NT2/D1 (cell line): ENCODE measurements around the gene MRPL21.

Experiments used
- SUZ12 ChIP-seq: IDR thresholded peaks from 2 replicates; pipeline ENCODE4 v1.6.1; 2011; ENCODE audit not compliant: insufficient read length, insufficient read depth; ENCODE audit errors: extremely low read depth
- YY1 ChIP-seq: IDR thresholded peaks from 2 replicates; pipeline ENCODE4 v1.6.1; 2011; ENCODE audit not compliant: insufficient read length, insufficient read depth

GRCh38 chr11:68932358-68932757 lies 28.7 kb upstream of the MRPL21 start:
- TF ChIP-seq YY1 (no peak), SUZ12 (no peak)
